ENCODE results near the gene TMEM63C.

DNA sequence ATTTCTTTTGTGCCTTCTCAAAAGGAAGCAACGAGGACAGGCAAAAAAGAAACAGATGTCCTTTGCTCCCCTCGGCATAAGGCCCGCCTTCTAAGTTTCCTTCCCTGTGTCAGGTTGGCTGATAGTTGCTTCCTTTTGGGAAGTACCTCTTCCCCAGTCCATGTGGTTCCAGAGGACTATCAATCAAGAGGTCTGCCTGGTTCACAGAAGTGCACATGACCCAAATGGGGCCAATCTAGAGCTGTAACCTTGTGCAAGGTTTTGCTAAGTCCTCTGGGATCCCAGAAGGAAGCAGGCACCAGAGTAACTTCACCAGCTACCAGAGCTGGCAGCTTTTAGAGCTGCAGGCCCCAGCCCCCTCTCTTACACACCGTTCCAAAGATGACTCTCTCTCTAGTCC, 42.6 kb downstream of the TMEM63C start:
- TF ChIP-seq, protein P1, sequence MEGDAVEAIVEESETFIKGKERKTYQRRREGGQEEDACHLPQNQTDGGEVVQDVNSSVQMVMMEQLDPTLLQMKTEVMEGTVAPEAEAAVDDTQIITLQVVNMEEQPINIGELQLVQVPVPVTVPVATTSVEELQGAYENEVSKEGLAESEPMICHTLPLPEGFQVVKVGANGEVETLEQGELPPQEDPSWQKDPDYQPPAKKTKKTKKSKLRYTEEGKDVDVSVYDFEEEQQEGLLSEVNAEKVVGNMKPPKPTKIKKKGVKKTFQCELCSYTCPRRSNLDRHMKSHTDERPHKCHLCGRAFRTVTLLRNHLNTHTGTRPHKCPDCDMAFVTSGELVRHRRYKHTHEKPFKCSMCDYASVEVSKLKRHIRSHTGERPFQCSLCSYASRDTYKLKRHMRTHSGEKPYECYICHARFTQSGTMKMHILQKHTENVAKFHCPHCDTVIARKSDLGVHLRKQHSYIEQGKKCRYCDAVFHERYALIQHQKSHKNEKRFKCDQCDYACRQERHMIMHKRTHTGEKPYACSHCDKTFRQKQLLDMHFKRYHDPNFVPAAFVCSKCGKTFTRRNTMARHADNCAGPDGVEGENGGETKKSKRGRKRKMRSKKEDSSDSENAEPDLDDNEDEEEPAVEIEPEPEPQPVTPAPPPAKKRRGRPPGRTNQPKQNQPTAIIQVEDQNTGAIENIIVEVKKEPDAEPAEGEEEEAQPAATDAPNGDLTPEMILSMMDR (IDR thresholded peaks at IDR 0.05): no peak
- no peak for TF ChIP-seq POLR2AphosphoS5 (IDR thresholded peaks at IDR 0.05; ENCODE audit: insufficient read depth in 1 of 2, low read depth in 1 of 2)
